Renal pelvis (tissue), 12 donors: ENCODE results near the gene DHX9. TPM values are rescaled to one million over a fixed set of nuclear protein-coding genes. Genes with fewer than 3 reads are reported as not detected.
A peak's percentile ranks its signal among the peaks of the same experiment; 100 is the strongest.

Experiments
- DNase-seq: peaks from one replicate; pipeline ENCODE4 v3.0.0-alpha.2; 2013
- long read RNA-seq, 16 experiments: transcript quantifications; one replicate each; lab custom pipeline, GENCODE V29; 2026
- polyA plus RNA-seq, 3 donors: library from polyadenylated mRNA; unstranded; fragments of 120-200 nt; gene quantifications; one replicate each; pipeline ENCODE4 v1.2.1, GENCODE V29; 2013; ENCODE audit not compliant: insufficient read length in 3 of 3

DHX9 gene
- 100 to 1,000 TPM; 252 to 288 (median 284) TPM for polyA plus RNA-seq
- long read RNA-seq, donor 1, full-length matches to known transcripts = 16 of 56 reads
- long read RNA-seq, donor 1, partial matches to known transcripts = 40 of 56 reads
- long read RNA-seq, donor 1, other reads (novel, unspliced or antisense) = 0 of 56 reads
- long read RNA-seq, donor 2, full-length matches to known transcripts = 16 of 109 reads
- long read RNA-seq, donor 2, partial matches to known transcripts = 93 of 109 reads
- long read RNA-seq, donor 2, other reads (novel, unspliced or antisense) = 0 of 109 reads
- long read RNA-seq, donor 3, full-length matches to known transcripts = 9 of 56 reads
- long read RNA-seq, donor 3, partial matches to known transcripts = 47 of 56 reads
- long read RNA-seq, donor 3, other reads (novel, unspliced or antisense) = 0 of 56 reads
- long read RNA-seq, donor 4, full-length matches to known transcripts = 6 of 83 reads
- long read RNA-seq, donor 4, partial matches to known transcripts = 77 of 83 reads
- long read RNA-seq, donor 4, other reads (novel, unspliced or antisense) = 0 of 83 reads
- long read RNA-seq, donor 5, full-length matches to known transcripts = 9 of 39 reads
- long read RNA-seq, donor 5, partial matches to known transcripts = 30 of 39 reads
- long read RNA-seq, donor 5, other reads (novel, unspliced or antisense) = 0 of 39 reads
- long read RNA-seq, donor 6, full-length matches to known transcripts = 7 of 56 reads
- long read RNA-seq, donor 6, partial matches to known transcripts = 49 of 56 reads
- long read RNA-seq, donor 6, other reads (novel, unspliced or antisense) = 0 of 56 reads
- long read RNA-seq, donor 7, full-length matches to known transcripts = 21 of 130 reads
- long read RNA-seq, donor 7, partial matches to known transcripts = 109 of 130 reads
- long read RNA-seq, donor 7, other reads (novel, unspliced or antisense) = 0 of 130 reads
- long read RNA-seq, donor 8, full-length matches to known transcripts = 4 of 16 reads
- long read RNA-seq, donor 8, partial matches to known transcripts = 12 of 16 reads
- long read RNA-seq, donor 8, other reads (novel, unspliced or antisense) = 0 of 16 reads
- long read RNA-seq, donor 9, full-length matches to known transcripts = 9 of 78 reads
- long read RNA-seq, donor 9, partial matches to known transcripts = 69 of 78 reads
- long read RNA-seq, donor 9, other reads (novel, unspliced or antisense) = 0 of 78 reads
- long read RNA-seq, donor 10, full-length matches to known transcripts = 5 of 140 reads
- long read RNA-seq, donor 10, partial matches to known transcripts = 135 of 140 reads
- long read RNA-seq, donor 10, other reads (novel, unspliced or antisense) = 0 of 140 reads
- long read RNA-seq, donor 11, full-length matches to known transcripts = 11 of 35 reads
- long read RNA-seq, donor 11, partial matches to known transcripts = 24 of 35 reads
- long read RNA-seq, donor 11, other reads (novel, unspliced or antisense) = 0 of 35 reads
- long read RNA-seq, donor 12, full-length matches to known transcripts = 14 of 165 reads
- long read RNA-seq, donor 12, partial matches to known transcripts = 151 of 165 reads
- long read RNA-seq, donor 12, other reads (novel, unspliced or antisense) = 0 of 165 reads
- long read RNA-seq, donor 13, full-length matches to known transcripts = 1 of 99 reads
- long read RNA-seq, donor 13, partial matches to known transcripts = 98 of 99 reads
- long read RNA-seq, donor 13, other reads (novel, unspliced or antisense) = 0 of 99 reads
- long read RNA-seq, donor 14 = 0 reads
- long read RNA-seq, donor 15, full-length matches to known transcripts = 10 of 34 reads
- long read RNA-seq, donor 15, partial matches to known transcripts = 24 of 34 reads
- long read RNA-seq, donor 15, other reads (novel, unspliced or antisense) = 0 of 34 reads
- long read RNA-seq, donor 16, full-length matches to known transcripts = 7 of 80 reads
- long read RNA-seq, donor 16, partial matches to known transcripts = 73 of 80 reads
- long read RNA-seq, donor 16, other reads (novel, unspliced or antisense) = 0 of 80 reads

DNA sequence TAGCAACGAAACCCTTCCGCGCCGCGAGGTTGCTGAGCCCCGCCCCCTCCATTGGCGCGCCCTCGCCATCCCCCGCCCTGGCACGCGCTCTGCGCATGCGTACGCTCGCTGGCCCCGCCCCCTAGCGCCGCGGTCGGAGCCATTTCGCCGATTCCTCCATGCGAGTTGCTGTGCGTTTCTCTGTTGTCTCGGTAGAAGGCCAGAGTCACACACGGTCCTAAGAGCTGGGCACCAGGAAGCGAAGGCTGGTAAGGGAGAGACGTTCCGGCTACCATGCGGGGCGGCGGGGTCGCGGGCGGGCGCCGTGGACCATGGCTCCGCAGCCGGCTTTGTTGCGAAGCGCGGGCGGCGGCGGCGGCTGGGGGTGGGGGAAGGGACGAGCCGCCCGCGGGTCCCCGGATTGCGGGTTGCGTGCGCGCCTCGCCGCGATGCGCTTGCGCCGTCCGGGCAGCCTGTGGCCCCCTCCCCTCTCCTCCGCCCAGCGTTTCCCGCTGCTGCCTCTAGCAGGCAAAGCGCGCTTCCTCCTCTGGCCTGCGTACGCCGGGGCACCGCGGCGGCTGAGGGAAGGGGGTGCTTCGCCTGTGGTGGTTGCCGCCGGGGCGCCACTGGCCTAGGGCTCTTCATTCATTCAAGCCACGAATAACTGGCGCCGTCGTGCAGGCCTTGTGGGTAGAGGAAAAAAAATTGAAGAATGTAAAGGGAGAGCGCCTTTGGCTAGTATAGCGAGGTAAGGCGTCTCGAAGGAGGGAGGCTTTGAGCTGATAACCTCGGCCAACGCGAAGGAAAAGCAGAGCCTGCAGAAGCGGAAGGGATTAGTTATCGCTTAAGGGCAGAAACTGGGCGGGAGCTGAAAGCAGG, at the start of gene DHX9:
Gene DHX9 (plus strand): TSS at position 139 of the 858 bp plus-strand sequence. CDS start 3,220 bp downstream, outside the sequence.
- peak; percentile 90 for DNase-seq

DNA sequence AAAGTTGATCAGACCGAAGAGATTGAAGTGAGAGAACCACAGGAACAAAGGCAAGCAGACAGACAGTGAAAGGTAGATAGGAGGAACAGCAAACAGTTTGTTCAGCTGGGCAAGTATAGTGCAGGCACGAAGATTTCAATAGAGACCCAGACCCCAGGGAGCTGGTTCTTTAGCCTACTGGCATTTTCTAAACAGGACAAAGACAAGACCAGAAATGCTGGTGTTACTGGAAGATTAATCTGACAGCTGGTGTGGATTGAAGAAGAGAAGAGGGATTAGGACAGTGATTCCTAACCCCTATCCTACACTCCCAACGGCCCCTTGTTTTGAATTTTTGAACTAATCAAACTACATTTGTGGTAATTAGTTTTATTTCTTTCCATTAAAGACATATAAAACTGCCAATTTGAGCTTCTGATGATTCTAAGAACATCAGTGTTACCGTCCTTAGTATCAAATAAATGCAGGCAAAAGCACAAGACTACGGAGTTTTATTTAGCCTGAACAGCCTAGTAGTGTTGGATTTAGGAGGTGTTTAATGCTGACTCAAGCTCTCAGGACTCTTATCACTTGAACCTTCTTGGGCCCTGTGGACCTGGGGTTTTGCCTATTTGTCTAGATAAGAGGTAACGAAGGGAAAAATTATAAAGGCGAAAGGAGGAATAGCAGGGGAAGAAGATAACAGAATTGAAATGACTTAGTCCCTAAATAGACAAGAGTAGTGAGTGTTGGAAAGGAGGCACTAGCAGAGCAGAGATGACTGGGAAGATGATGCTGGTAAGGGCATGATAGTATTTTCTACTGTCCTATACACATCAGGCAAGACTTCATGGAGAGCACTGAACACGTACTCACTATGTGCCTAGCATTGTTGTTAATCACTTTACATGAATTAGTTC, 47.6 kb upstream of the DHX9 start:
- no peak for DNase-seq

DNA sequence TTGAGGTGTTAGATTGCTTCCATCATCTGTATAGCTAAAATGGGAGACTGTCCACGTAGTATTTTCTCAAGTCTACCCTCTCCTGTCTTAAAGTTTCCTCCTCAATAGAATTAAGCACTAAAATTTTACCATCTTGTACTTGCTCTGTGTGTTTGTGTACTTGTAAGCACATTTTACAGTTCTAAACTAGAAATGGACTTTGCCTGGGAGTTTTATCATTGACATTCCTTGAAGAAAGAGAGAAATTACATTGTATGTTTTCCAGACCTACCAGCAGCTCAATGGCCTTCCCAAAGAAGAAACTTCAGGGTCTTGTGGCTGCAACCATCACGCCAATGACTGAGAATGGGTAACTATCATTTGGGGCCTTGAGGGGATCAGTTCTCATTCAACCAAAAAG, 45.1 kb upstream of the DHX9 start:
- DNase-seq = no peak

DNA sequence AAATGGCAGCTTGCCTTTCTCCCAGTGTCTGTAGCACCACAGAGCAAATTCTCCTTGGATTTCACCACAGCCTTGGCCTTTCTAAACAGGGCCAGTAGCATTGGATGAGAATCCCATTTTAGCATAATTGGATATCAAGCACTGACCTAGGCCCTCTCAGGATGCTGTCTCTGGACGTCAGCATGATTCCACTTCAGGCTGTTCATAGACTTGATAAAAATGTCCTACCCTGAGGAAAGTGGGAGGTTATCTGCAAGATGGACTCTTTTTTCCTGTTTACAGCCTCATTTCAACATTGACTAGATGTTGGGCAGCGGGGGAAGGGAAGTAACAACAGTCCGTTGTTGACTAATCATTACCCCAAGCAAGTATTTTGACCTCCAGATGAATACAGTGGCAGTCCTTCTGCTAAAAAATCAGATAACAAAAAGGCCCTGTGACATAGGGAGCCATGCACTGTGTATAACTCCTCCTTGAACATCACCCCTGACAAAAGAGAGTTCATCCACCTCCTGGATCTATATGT, 44.4 kb upstream of the DHX9 start:
- no peak for DNase-seq

DNA sequence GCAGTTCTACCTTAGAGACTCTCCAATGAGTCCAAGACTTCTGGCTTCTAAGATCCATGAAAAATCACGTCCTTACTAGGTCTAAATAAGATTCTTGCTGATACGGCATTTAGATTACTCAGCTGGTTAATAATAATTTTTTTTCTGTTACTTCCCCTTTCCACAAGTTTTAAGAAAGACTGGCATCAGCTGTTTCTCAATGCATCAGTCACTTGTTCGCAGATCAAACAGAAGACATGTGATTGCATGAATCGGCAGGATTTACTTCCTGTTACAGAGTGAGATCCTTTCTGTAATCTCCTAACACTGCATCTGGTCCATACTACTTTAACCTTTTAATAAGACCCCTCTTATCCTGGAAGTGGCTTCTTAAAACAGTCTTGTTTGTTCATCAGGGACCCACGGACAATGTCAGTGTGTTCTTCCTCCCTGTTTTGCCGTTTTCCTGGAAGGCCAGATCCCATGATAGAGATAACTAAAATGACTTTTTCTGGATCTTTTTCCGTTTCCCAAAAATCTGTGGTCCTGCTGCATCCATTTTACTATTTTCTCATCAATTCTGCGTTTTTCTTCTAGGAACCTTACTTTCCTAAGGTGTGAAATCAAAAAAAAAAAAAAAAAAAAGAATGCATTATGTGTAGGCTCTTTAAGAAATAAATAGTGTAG, 43.5 kb upstream of the DHX9 start:
- DNase-seq = no peak

DNA sequence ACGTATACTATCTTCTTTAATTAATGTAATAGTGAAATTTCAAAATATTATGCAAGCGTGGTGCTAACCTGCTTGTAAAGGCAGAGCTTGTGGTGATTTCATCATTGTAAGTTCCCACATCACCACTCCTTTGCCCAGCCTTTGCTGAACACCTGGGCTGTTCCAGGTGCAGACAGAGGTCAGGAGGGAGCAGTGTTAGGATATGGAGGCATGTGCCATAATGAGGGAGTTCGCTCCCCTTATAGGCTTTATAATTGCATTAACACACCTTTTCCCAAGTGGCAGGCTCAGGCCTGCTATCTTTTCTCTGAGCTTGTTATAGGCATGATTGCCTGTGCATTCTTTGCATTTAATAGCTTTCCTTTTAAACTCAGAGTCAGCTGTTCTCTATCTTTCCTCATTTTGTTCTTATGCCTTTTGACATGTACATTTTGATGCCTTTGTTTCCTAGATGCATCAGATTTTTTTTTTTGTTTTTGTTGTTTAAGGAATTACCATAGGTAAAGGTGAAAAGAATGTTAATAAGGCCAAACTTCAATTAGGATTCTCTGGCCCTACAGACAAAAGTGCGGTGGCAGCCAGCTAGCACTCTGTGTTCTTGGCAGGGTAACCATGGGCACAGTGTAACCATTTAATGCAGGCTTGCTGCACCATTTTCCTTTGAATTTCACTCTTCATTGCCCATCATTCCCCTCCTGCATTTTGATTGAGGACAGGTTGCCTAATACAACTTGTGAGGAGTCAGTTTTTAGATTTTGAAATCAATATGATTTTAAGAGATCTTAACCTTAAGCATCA, 36.9 kb upstream of the DHX9 start:
- no peak for DNase-seq

DNA sequence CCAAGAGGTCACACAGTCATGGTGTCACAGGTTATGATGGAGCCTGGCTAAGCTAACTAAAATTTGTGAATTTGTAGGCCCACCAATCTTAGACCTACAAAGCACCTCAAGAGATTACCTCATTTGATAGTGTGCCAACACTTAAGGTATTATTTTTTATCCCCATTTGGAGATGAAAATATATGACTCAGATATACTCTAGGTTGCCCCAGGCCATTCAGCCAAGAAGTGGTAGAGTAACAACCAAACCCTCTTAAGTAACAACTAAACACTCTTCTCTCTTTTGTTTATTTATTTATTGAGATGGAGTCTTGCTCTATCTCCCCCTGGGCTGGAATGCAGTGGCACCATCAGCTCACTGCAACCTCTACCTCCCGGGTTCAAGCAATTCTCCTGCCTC, 35.3 kb upstream of the DHX9 start:
- no peak for DNase-seq

DNA sequence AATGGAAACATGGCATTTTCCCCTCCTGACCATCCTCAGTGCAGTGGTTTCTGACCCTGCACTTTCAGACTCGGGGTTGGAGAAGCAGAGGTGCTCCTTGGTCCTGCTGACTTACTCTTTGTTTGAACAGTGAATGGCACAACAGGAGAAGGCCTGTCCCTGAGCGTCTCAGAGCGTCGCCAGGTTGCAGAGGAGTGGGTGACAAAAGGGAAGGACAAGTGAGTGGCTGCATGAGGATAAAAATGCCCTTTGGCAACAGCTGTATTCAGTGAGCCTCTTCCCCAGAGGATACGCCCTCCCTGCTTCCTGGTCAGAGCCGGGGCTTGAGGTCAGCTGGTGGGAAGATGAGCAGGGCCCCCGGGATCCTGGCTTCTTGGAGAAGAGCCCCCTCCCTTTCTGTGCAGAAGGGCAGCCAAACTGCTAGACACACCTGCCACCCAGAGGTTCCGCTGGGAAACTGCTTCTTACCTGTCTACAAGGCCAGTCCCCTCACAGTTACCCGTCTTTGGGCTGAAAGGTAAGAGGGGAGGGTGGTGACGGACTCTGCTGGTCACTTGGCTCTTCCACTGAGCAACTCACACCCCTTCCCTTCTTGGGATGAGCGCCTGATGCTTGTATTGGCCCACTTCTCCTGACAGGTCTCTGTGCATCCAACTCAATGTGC, 33.0 kb upstream of the DHX9 start:
- no peak for DNase-seq

DNA sequence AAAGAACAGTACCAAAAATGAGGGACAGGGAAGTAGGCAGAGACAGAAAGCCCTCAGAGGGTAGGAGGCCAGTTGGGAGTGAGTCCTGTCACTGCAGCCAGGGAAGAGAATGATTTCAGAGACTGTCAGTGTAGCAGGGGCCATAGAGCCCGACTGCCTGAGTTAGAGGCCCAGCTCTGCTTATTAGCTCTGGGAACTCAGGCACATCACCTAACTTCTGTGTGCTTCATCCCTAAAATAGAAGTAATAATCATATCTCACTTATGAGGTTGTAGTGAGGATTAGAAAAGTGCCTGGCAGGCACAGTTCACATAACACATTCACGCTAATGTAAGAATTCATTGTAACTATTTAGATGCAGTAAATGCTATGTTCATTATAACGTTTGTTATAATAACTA, 31.2 kb upstream of the DHX9 start:
- no peak for DNase-seq

DNA sequence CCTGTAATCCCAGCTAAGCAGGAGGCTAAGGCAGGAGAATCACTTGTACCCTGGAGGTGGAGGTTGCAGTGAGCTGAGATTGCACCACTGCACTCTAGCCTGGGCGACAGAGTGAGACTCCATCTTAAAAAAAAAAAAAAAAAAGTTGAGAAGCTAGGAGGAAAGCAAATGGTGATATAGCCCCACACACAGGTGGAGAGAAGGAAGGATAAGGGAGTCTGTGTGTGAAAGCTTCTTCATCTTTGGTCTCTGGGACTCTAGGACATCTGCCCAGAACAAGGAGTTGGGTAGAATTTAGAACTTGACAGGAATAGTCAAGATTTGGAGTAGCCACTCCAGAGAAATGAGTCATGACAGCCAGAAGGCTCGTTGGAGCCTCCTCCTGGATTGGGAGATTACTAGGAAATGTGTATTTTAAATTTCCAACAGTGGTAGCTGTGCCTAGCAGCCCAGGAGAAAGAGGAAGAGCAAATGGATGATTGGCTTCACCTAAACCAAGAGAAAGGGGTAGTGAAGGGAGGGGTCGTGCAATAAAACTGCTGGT, 29.7 kb upstream of the DHX9 start:
- DNase-seq = no peak

DNA sequence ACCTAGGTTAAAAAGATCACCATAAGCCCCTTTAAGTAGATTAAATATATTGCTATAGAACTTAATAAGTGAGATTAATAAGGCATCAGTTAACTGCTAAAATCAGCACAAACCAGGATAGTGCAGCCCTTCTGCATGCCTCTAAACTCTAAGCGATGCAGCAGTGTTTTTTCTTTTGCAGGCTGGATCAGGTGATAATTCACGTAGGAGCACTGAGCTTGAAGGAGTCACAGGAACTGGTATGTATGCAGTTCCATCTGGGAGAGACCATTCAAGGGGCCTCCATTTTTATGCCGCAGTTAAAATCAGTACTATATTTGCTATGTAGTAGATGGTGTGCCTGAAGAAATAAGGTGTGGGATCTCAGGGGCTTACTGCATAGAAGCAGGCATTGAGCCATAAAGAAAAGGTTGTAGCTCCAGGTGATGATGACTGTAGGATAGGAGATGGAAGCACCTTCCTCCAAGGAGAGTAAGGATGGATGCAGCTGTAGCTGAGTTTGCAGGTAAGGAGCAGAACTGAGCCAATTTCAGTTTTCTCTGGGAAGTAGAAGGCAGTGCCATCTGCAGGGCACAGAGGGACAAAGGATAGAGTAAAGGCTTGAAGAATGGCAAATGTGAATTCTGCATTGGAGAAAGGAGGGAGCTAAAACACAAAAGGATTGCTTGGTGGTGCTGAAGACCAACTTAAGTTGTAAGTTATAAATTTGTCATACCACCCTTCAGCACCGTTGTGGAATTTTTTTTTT, 27.0 kb upstream of the DHX9 start:
- no peak for DNase-seq

DNA sequence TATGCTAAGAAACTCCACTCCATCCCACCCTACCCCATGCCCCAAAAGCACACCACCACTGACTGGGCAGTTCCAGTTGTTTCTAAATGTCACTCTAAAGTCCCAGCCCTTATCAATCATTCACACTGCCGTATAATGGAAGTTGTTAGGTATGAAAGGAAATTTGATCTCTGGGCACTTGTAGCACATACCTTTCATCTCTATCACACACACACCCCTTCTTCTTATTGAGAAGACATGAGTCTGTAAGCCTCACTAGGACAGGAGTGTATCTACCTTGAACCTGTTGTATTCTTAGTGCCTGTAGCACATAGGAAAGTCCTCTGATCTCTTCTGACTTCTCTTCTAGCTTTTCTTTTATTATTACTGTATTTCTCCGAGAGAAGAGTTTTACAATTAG, 22.3 kb upstream of the DHX9 start:
- no peak for DNase-seq

DNA sequence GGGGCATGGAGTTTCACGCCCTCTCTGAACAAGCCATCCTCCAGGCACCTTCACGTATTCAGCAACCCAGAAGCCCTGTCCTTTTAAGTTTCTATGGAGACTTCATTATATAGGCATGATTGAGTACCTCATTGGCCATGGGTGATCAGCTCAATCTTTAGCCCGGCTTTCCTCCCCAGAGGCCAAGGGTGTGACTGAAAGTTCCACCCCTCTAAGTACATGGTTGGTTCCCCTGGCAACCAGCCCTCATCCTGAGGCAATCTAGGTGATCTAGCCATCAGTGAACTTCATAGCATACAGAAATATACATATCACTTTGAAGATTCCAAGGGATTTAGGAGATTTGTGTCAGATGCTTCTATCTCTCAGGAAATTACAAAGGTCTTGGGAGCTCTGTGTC, 21.3 kb upstream of the DHX9 start:
- DNase-seq = no peak

DNA sequence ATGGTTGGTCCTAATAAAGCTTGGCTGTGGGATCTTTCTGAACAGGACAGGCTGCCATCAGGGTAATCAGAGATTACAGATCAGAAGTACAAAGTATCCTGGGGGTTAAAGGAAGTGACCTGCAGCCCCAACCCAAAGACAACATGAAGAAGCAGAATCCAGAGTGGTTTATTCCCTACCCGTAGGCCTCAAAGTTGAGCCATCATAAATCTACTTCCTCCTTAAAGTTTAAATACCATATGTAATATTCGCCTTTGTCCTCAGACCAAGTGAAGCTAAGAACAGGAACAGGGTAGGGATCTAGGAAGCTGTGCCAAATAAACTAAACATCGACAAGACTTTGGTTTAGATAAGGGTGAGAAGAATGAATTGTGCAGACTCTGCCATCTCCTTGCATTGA, 15.9 kb upstream of the DHX9 start:
- no peak for DNase-seq

DNA sequence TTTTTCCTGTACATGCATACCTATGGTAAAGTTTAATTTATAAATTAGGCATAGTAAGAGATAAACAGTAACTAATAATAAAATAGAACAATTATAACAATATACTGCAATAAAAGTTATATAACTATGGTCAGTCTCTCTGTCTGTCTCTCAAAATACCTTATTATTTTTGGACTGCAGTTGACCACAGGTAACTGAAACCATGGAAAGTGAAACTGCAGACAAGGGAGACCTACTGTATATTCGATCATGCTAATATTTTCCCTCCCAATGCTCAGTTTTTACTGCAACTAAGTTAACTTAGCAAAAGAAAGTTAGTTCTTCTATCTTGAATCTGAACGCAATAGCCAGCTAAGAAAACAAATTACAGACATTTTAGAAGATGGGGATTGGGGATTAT, 12.3 kb upstream of the DHX9 start:
- no peak for DNase-seq
